Midbrain (tissue), 1 donor: ENCODE results near the gene DNAJB12.
A peak's percentile ranks its signal among the peaks of the same experiment; 100 is the strongest.
"Not testable (repeated sequence)": the region's sequence is repeated elsewhere in the genome, so short reads cannot be mapped to it uniquely, and the experiment has no call there.

Source experiments
- DNase-seq: peaks from one replicate; lab custom pipeline; 2025; lab: John Stamatoyannopoulos, UW

The DNAJB12 gene

GRCh38 chr10:72353028-72353964 lies 1.4 kb downstream of the DNAJB12 start:
- peak; percentile 28 for DNase-seq

GRCh38 chr10:72351479-72351878 lies 3.2 kb downstream of the DNAJB12 start:
- no peak for DNase-seq

- DNase-seq = no peak
These were observed 5.3 kb downstream of the DNAJB12 start for GRCh38 chr10:72349438-72349837.

DNA sequence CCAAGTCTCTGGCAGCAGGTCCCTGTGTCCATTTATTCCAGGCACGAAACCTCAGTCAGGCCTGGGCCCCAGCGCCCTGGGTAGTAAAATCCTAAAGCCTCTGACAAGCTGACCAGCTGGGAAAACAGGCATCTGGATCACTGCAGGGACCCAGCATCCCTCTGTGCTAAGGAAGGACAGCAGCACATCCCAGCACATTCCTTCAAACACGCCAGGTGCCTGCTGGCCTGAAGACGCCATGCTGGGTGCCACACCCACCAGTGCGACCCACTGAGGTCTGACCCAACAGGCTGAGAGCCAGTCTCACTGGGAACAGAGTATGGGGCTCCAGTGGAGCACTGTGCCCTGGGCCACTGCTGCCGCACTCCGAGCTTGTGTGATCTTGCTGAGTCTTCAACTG lies 6.4 kb downstream of the DNAJB12 start:
- DNase-seq = no peak

DNA sequence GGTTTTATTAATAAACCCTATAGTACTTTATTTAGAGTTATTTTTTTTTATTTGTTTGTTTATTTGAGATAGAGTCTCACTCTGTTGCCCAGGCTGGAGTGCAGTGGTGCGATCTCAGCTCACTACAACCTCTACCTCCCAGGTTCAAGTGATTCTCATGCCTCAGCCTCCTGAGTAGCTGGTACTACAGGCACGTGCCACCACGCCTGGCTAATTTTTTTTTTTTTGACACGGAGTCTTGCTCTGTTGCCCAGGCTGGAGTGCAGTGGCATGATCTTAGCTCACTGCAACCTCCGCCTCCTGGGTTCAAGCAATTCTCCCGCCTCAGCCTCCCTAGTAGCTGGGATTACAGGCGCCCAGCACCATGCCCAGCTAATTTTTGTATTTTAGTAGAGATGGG lies 8.6 kb downstream of the DNAJB12 start:
- DNase-seq = not testable (repeated sequence)

- DNase-seq = no peak
These were observed 9.8 kb downstream of the DNAJB12 start for GRCh38 chr10:72344932-72345331.

- DNase-seq = no peak
These were observed 11.8 kb downstream of the DNAJB12 start for GRCh38 chr10:72342911-72343310.

- peak; percentile 74 for DNase-seq
These were observed 14.0 kb downstream of the DNAJB12 start for GRCh38 chr10:72340510-72341261.

DNA sequence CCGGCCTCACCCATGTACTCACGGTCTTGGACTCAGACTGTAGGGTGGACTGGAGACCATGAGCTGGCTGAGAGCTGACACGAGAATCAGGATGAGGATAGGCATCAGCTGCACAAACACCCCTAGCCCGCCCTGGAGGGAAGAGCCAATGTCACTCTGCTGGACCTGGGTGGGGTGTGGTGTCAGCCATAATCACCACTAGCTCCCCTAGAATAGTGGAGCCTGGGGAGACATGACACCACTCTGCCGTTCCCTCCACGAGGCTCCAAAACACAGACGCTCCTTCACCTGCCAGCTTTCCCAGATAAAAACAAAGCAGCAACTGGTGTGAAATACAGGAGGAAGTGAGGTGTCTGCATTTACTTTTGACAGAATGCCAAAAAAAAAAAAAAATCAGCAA lies 16.5 kb downstream of the DNAJB12 start:
- no peak for DNase-seq

- DNase-seq = no peak
These were observed 17.0 kb downstream of the DNAJB12 start for GRCh38 chr10:72337722-72338121.

- DNase-seq = peak; percentile 85
These were observed 17.6 kb downstream of the DNAJB12 start for GRCh38 chr10:72337039-72337629.

- DNase-seq = no peak
These were observed 18.3 kb downstream of the DNAJB12 start for GRCh38 chr10:72336259-72337038.

DNA sequence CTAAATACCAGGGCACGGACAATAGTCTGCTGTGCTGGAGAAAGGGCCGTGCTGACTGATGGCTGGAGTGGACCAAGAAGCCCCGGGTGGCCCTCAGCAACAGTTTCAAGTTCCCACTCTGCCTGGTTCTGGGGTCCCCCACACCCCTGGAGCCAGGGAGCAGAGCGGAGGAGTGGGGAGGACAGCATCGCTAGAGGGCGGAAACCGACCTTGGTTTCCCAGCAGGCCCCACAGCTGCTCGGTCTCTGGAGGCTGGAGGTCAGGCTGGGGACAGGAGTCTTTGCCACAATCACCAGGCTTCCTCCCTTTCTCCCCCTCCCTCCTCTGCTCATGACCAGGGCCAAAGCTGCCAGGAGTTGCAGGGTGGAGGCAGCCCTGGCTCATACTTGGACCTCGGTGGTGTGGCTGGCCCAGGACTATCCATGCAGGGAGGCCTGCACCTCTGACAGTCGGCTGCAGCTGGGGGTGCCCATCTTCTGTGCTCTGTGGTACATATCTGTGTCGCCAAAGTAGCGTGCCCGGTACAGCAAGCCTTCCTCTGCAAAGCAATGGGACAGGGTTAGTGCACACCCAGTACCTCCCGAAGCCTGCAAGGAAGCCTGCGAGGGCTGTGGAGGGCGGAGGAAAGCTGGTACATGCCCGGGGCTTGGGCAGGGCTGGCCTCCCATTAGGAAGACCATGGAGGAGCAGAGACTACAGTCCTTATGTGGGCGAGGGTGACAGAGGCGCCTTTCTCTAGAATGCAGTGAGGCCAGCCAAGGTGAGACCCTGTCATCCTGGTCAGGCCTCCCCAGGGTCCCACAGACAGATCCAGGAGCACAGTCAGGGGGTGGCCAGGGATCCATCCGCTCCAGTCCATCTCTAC lies 19.1 kb downstream of the DNAJB12 start:
- DNase-seq = no peak

DNA sequence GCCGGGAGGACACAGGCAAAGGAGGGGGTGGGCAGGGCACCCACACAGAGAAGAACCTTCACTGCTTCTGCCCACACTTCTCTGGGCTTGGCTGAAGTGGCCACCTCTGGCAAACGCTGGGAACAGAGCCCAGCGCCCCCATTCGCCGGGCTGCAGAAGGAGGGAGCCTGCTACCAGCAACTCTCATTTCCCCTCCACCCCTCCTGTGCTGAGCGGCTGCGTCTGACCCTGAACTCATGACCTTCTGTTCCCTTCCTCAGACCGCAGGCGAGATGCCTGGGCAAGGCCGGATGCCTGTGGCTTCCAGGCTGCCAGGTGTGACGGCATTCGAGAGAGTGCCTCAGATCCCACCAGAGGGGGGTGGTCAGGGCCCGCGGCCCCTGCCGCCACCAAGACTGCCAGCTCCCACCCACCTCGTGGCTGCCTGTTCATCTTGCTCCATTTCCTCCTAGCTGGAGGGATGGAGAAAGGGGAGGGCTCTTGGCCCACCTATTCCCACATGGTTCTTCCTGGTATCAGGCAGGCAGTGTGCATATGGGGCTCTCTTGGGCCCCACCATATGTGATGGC lies 19.8 kb downstream of the DNAJB12 start:
- peak; percentile 58 for DNase-seq

GRCh38 chr10:72334196-72334824 lies 20.4 kb downstream of the DNAJB12 start:
- peak; percentile 60 for DNase-seq

- DNase-seq = no peak
These were observed 21.4 kb downstream of the DNAJB12 start for GRCh38 chr10:72333112-72334015.

DNA sequence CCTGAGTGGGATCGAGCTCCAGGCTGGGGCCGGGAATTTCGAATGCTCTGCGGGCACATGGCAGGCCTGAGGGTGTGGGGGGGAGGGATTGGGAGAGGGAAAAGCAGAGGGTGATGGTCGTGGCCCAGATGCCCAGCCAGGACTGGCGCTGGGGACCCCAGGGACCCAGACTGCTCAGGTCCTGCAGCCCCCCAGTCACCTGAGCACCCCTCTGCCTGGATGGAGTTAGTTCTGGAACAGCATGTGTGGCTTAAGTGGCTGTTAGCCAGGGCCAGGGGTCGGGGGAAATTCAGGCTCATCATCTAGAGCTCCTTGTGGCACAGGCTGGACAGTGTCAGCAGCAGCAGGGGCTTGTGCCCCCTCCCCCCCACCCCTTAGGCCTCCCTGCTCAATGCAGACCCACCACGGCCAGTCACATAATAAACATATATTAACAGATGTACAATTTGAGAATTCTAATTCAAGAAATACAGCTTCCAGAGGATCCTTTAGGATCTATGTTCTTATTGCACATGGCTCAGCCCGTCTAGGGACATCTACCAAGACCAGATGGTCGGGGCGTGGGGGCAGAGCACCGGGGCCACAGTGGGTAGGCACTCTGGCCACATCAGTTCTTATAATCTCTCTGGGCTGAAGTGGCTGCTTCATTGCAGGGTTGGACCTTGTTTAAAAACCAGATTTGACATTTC lies 22.2 kb downstream of the DNAJB12 start:
- no peak for DNase-seq
